ENCODE measurements around the gene C2CD2.
"Not testable (repeated sequence)": the region's sequence is repeated elsewhere in the genome, so short reads cannot be mapped to it uniquely, and the experiment has no call there.

Gene C2CD2

DNA sequence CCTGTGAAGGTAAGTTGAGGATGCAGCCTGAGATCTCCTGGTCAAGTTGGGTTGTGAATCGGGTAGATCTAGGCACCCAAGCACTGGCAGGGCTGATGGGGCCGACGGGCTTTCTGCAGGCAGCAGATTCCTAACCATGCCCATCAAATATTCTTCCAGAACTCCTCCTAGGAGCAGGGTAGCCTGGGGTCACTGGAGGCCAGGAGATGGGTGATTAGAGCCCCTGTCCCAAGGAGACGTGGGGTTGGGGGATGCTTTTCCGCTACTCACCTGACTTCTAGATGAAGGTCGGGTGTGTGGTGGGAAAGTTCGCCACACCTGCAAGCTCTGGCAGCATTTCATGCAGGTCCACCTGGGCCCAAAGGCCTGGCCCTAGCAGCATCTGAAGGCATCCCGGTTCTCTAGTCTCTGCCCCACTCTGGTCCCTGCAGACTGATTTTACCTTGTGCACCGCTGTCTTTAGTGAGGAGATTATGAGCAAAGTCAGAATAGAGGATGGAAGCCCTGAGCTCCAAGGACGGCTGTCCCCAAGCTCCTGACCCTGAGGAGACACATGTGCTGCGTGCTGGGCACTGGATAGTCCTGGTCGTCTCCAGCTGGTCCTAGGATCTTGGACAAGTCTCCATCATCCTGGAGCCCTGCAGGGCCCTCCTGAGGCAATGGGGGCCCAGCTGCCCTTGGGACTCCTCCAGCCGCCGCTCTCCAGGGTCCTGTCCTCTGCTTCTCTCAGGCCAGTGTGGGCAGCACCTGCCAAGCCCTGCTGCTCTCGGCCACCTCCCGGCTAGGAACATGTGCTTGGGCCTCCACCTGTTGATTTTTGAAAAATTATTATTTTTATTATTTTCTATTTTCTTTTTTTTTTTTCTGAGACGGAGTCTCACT lies 21.8 kb upstream of the C2CD2 start:
- no peak for DNase-seq (ENCODE audit: low read depth)

DNA sequence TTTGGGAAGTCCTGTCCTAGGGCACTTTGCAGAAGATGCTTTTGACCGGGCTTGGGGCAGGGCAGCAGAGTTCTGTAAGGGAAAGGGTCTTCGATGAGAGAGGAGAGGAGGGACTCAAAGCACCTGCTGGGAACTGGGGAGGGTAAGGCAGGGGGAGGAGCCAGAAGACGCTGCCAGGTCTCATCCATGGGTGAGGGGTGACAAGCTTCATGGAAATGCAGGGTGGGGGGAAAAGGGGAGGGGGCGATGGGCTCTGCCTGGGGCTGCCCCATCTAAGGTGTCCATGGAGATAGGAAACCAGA lies 20.9 kb upstream of the C2CD2 start:
- no peak for DNase-seq (ENCODE audit: low read depth)

- DNase-seq (ENCODE audit: low read depth): no peak
Measured at GRCh38 chr21:41973861-41974751, 20.3 kb upstream of the C2CD2 start.

DNA sequence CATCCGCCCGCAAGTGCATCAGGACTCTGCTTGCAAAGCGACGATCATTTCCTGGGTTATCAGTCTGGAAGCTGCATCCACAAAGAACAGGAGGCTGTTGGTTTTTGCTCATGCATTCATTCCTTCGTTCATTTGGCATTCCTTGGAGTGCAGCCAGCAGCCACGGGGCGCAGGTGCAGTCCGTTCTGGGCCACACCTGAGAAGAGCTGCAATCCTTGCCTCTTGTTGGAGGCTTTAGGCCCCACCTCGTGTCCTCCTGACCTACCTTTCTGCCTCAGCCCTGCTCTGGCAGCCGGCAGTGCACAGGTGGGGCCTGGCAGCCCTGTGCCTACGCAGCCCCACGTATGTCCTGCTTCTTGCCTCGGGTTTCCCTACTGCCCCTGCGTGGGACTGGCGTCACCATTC lies 19.6 kb upstream of the C2CD2 start:
- no peak for DNase-seq (ENCODE audit: low read depth)

GRCh38 chr21:41972511-41973205 lies 18.8 kb upstream of the C2CD2 start:
- DNase-seq (ENCODE audit: low read depth): no peak

DNA sequence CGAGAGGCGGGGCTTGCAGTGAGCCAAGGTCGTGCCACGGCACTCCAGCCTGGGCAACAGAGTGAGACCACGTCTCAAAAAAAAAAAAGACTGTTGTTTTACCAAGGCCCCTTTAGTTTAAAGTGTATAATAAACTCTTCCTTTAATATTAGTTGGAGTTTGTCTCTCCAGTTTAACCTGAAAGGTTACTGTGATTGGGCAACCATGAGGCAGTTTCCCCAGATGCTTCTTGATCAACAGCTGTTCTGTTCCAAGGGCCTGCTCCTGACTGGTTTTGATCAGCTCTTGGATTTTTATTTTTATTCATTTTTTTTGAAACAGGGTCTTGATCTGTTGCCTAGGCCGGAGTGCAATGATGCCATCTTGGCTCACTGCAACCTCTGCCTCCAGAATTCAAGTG lies 18.1 kb upstream of the C2CD2 start:
- DNase-seq (ENCODE audit: low read depth): no peak

GRCh38 chr21:41970751-41971653 lies 17.2 kb upstream of the C2CD2 start:
- DNase-seq (ENCODE audit: low read depth): no peak

DNA sequence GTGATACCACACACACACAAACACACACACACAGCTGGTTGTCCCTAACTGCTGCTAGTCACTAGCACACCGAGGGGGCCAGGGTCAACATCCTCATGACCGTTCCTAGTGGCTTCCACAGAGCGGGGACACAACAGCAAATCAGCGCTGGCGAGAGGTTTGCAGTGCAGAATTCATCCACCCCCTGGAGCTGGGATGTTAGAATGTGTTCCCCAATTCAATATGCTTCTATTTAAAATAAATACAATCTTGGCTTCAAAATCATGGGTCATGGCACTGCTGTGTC lies 16.2 kb upstream of the C2CD2 start:
- DNase-seq (ENCODE audit: low read depth): no peak

DNA sequence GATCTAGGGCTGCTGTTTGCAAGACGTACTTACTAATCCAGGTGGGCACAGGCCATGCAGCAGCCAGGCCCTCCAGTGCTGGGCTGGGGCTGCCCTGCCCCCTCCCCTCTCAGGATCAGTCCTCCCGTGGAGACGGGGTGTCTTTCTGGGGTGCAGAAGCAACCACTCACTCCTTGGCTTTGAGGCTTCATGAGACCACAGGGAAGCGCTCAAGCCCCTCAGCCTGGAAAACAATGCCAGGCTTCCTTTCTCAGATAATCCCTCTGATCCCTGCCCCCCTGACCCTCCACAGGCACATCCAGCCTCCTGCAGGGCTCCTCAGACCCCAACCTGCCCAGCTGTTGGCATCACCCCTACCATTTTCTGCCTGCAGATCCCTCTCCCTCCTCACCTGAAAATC lies 13.9 kb upstream of the C2CD2 start:
- DNase-seq (ENCODE audit: low read depth): no peak

- no peak for DNase-seq (ENCODE audit: low read depth)
Measured at GRCh38 chr21:41966872-41967621, 13.2 kb upstream of the C2CD2 start.

DNA sequence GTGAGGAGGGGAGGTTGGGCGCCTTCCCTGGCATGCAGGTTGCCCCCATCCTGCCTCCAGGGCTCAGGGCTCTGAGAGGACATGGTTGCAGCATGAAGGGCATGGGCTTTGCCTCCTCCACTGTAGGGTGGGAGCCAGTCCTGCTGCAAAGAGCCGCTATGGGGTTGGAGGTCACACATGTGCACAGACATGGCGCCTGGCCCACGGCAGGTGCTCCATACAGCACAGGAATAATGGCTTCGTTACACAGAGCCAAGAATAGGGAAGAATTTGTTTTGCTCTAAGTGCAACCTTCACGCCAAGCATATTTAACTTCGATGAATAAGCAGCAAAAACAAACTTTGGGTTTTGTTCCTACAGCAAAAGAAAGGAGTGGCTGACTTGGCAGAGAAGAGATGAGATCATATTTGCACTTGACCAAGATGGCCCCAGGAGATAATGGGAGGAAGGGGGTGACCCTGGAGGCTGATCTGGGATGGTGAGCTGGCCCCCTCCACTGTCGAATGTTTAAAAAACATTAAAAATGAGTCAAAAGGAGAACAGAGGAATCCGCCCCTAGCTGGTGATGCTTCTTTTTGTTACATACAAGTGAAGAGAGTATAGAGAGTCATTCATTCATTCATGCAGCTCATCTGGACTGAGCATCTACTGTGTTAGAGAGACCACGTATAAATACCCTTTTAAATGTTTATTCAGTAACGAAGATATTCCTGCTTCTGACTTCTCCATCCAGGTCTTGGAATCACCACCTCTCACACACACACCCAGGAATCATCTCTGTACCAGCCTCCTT lies 12.4 kb upstream of the C2CD2 start:
- no peak for DNase-seq (ENCODE audit: low read depth)

GRCh38 chr21:41965461-41966013 lies 11.7 kb upstream of the C2CD2 start:
- DNase-seq (ENCODE audit: low read depth): no peak

DNA sequence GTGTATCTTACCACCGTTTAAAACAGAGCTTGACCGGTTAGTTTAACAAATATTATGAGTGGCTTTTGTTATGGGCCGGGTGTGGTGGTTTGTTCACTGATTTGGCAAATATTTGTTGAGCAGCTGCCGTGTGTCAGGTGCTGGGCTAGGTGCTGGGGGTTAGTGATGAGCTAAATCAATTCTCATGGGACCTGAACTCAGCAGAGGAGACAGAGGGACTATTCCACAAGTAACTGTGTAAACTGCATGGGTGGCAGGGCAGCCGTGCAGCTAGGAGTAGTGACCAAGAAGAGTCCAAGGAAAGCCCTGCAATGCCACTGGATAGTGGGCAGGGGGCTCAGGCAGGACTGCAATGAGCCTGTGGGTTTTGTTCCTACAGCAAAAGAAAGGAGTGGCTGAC lies 11.2 kb upstream of the C2CD2 start:
- no peak for DNase-seq (ENCODE audit: low read depth)

DNA sequence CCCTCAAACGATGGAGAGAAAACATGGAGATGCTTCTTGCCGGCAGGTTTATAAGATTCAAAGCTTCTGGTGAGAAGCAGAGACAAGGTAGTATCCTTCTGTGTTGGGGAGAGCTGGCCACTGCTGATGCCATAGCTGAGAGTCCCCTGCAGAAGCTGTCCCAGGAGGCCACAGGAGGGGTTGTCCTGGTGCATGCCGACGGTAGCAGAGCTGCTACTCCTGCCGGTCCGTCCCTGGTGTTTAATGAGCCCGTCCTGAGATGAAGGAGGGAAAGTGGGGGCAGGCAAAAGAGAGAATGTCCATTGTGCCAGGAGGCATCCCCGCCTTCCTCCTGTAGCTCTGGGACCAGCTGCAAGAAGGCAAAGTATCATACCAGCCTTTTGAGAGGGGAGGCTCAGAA lies 10.4 kb upstream of the C2CD2 start:
- DNase-seq (ENCODE audit: low read depth): no peak

GRCh38 chr21:41962425-41962966 lies 8.7 kb upstream of the C2CD2 start:
- no peak for DNase-seq (ENCODE audit: low read depth)

DNA sequence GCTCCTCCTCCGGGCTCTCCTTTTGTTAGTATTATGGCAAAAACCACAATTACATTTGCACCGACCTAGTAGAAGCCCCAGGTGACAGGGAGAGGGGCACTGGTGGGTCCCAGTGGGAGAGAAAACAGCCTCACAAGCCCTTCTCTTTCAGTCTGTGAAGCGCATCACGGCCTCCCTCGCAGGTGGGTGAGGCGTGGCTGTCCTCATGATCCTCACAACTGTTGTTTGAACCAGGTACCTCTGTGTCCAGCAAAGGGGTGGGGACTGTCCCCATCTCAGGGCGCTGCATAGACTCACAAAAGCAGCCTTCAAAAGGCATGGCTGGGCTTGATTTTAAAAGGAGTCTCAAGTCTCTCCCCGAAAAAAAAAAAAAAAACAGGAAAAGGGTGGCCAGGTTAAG lies 7.9 kb upstream of the C2CD2 start:
- no peak for DNase-seq (ENCODE audit: low read depth)

DNA sequence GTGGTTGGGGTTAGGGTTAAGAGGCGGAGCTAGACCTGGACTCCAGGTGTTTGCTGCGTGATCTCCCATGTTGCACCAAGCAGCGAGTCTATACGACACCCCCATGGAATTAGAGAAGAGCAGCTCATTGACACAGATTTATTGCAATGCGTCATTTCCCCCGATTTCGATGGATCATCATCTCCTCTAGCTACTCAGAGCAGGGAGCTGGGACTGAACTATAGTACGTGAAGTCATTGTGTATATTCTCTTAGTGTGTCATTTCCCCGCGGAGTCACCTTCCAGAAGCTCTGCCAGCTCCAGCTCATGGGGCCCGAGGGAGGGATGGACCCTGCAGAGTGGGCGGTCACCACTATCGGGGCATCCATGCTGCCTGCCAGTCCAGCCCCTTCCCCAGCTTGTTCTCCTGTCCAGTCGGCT lies 7.5 kb upstream of the C2CD2 start:
- DNase-seq (ENCODE audit: low read depth): no peak

GRCh38 chr21:41960386-41960785 lies 6.6 kb upstream of the C2CD2 start:
- DNase-seq (ENCODE audit: low read depth): no peak

GRCh38 chr21:41959697-41960096 lies 5.9 kb upstream of the C2CD2 start:
- DNase-seq (ENCODE audit: low read depth): not testable (repeated sequence)
